AG04450 (cell line): ENCODE results near the gene TASP1. TPM values are rescaled to one million over a fixed set of nuclear protein-coding genes. Genes with fewer than 3 reads are reported as not detected.

Experiments used
- CTCF ChIA-PET: fragments of 300-600, 350-600 bp; formaldehyde crosslinking; extraction: SDS; loops from one replicate; lab custom pipeline; 2022; ENCODE audit warnings: antibody characterized with exemption, inconsistent platforms; lab: Charles Lee
- POLR2A ChIA-PET: fragments of 350-600 bp; formaldehyde crosslinking; extraction: SDS; loops from one replicate; lab custom pipeline; 2021; ENCODE audit warnings: antibody characterized with exemption, inconsistent platforms; lab: Yijun Ruan, JAX
- DNase-seq: peaks from one replicate; pipeline ENCODE4 v3.0.0-alpha.2; 2011; ENCODE audit warnings: low read depth, low spot score
- H3K27ac ChIP-seq: one replicate; pipeline ENCODE4 v1.5.1; 2012; ENCODE audit warnings: low read depth, low read length, control low read depth
- H3K27me3 ChIP-seq: one replicate; pipeline ENCODE4 v1.6.0; 2012; ENCODE audit warnings: low read length; ENCODE audit not compliant: control insufficient read depth, insufficient read depth
- H3K4me3 ChIP-seq: 2 replicates; pipeline ENCODE4 v1.5.1; 2011; ENCODE audit warnings: mild to moderate bottlenecking, low read depth, low read length, control low read depth
- H3K9me3 ChIP-seq: 2 replicates; pipeline ENCODE4 v1.5.1; 2012; ENCODE audit warnings: low read length; ENCODE audit not compliant: control insufficient read depth, insufficient read depth
- polyA plus RNA-seq: library from polyadenylated mRNA; depleted of rRNA; stranded (reverse); fragments of >200 nt; gene quantifications from 2 replicates; pipeline ENCODE4 v1.2.3, GENCODE V29; 2011
- TF ChIP-seq, protein P1 (sequence below): IDR thresholded peaks from 2 replicates; pipeline ENCODE4 v1.5.1; 2011; ENCODE audit warnings: low read depth, low read length, control low read depth, inconsistent platforms

The TASP1 gene
- polyA plus RNA-seq, 1 experiment = 6.0 TPM

DNA sequence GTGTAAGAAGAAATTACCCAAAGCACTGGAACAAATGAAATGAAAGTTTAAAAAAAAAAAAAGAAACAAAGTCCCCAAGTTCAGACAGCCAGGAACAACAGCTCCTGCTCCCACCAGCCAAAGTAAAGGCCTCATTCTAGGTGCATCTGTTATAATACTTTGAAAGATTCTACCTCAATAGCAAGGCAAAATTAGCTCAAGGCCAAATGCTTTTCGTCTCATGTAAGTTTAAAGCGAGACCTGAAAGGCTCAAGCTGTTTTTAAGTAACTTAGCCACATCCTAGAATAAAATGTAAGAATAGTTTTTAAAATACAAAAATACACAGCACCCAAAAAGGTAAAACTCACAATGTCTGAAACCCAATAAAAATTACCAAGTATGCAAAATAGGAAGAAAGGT is 64.7 kb downstream of the TASP1 start:
- CTCF ChIA-PET = interaction anchor here (3.0 kb wide), 1 partner anchor 27 kb away, joined by 19 read pairs; no protein-coding TSS in a partner anchor
- TF ChIP-seq, protein P1, sequence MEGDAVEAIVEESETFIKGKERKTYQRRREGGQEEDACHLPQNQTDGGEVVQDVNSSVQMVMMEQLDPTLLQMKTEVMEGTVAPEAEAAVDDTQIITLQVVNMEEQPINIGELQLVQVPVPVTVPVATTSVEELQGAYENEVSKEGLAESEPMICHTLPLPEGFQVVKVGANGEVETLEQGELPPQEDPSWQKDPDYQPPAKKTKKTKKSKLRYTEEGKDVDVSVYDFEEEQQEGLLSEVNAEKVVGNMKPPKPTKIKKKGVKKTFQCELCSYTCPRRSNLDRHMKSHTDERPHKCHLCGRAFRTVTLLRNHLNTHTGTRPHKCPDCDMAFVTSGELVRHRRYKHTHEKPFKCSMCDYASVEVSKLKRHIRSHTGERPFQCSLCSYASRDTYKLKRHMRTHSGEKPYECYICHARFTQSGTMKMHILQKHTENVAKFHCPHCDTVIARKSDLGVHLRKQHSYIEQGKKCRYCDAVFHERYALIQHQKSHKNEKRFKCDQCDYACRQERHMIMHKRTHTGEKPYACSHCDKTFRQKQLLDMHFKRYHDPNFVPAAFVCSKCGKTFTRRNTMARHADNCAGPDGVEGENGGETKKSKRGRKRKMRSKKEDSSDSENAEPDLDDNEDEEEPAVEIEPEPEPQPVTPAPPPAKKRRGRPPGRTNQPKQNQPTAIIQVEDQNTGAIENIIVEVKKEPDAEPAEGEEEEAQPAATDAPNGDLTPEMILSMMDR = no peak
- no peak overlapping the region for H3K4me3 ChIP-seq
- no peak for DNase-seq
- H3K27ac ChIP-seq = no peak overlapping the region
- no peaks in the 10 kb centered on the region for H3K9me3 ChIP-seq
- H3K27me3 ChIP-seq = no peaks in the 10 kb centered on the region
- POLR2A ChIA-PET = no interaction called here

- H3K4me3 ChIP-seq = no peak overlapping the region
- ChIA-PET CTCF (interaction anchor here (0.6 kb wide), 1 partner anchor 23 kb away, joined by 3 read pairs; no protein-coding TSS in a partner anchor), POLR2A (no interaction called here)
- H3K9me3 ChIP-seq = no peaks in the 10 kb centered on the region
- no peak overlapping the region for H3K27ac ChIP-seq
- DNase-seq = no peak
- no peaks in the 10 kb centered on the region for H3K27me3 ChIP-seq
- TF ChIP-seq, protein P1 = no peak
Observed at GRCh38 chr20:13571662-13572061, 67.1 kb downstream of the TASP1 start.

DNA sequence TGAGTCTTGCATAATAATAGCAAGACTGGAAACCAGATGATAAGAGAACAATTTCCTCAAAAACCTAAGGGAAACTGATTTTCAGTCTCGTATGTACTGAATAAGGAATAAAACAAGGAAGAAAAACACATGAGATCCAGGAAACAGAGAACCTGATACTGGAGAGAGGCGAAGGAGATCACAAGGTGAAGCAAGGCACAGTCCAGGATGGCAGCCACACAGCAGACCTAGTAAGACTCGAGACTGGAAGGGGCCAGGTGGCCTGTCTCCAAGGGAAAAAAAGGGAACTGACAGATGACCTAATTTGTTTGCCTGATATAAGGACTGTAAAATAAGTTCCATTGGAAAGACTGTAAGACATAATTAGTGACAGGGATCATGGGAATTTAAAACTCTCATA is 71.1 kb downstream of the TASP1 start:
- H3K4me3 ChIP-seq = no peak overlapping the region
- H3K27me3 ChIP-seq = no peaks in the 10 kb centered on the region
- CTCF ChIA-PET = interaction anchor here (4.3 kb wide), 1 partner anchor 21 kb away, joined by 30 read pairs; no protein-coding TSS in a partner anchor
- no peak overlapping the region for H3K27ac ChIP-seq
- POLR2A ChIA-PET = no interaction called here
- TF ChIP-seq, protein P1 = no peak
- H3K9me3 ChIP-seq = no peaks in the 10 kb centered on the region
- no peak for DNase-seq

- DNase-seq = no peak
- Histone ChIP-seq H3K9me3 (no peaks in the 10 kb centered on the region), H3K27me3 (no peaks in the 10 kb centered on the region), H3K4me3 (no peak overlapping the region), H3K27ac (no peak overlapping the region)
- TF ChIP-seq, protein P1 = no peak
- POLR2A ChIA-PET = no interaction called here
- CTCF ChIA-PET = interaction anchor here (0.6 to 1.2 kb wide), 2 partner anchors 17 to 139 kb away, joined by 3 to 5 read pairs; no protein-coding TSS in a partner anchor
Observed at GRCh38 chr20:13563854-13564253, 74.9 kb downstream of the TASP1 start.

- POLR2A ChIA-PET = no interaction called here
- H3K27ac ChIP-seq = no peak overlapping the region
- no peak overlapping the region for H3K4me3 ChIP-seq
- no peaks in the 10 kb centered on the region for H3K9me3 ChIP-seq
- DNase-seq = no peak
- H3K27me3 ChIP-seq = no peaks in the 10 kb centered on the region
- CTCF ChIA-PET = interaction anchor here (0.6 to 8.7 kb wide), 4 partner anchors 7 to 588 kb away, joined by 3 to 86 read pairs (median 4); no protein-coding TSS in a partner anchor
- TF ChIP-seq, protein P1 = no peak
Observed at GRCh38 chr20:13554706-13555105, 84.0 kb downstream of the TASP1 start.
